HG03159 (cell line): ENCODE results near the gene RAP2A.

Experiments used
- ATAC-seq: cut with Tn5 transposase; IDR thresholded peaks from one replicate; pipeline ENCODE4 v1.9.1; 2021; ENCODE audit warnings: mild to moderate bottlenecking, moderate library complexity; ENCODE audit not compliant: unreplicated experiment

The RAP2A gene

DNA sequence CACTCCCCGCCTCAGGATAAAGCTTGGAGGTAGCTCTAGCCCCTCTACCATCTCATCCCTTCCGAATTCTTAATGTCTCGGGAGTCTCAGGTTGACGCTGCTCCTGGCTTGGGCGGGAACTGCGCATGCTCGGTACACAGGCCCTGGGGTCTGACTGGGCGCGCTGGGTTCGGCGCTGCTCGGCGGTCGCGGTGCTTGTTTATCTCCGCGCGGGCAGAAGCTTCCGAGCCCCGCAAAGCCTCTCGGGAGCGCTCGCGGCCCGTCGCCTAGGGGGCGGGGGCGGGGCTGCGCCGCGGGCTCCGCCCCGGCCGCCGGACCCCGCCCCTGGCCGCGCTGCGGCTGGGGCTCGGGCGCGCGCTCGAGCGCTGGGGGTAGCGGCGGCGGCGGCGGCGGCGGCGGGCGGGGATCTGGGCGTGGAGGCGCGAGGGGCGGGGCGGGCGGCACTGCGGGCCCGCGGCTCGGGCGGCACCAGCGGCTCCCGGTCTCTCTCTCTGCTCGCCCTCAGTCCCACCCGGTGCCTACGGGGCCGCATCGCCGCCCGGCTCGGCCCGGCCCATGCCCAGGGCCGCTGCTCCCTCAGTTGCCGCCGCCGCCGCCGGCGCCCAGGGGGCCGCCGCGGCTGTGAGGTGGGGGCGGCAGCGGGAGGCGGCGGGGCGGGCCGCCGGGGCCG is at the start of gene RAP2A:
Gene RAP2A, plus strand, starts transcription at position 443 of the 670 bp plus-strand sequence. CDS start 302 bp downstream, outside the sequence.
- peak; percentile 47 for ATAC-seq

DNA sequence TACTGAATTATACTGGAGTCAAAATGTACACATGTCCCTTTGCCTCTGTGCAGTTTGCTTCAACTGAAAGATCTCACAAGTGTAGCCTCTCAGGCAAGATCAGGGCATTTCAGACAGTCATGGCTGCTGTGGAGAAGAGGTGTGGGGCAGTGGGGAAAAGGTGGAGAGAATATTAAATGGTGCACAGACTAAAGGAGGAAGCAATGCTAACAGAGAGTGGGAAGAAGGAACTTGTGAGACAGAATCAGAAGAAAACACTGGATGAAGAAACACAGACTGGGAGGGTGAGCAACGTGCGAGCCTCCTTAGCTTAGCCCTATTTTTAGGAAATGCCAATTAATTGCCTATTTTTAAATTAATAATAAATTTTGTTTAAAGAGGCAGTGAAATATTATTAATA is 49.6 kb upstream of the RAP2A start:
- ATAC-seq, result no peak

DNA sequence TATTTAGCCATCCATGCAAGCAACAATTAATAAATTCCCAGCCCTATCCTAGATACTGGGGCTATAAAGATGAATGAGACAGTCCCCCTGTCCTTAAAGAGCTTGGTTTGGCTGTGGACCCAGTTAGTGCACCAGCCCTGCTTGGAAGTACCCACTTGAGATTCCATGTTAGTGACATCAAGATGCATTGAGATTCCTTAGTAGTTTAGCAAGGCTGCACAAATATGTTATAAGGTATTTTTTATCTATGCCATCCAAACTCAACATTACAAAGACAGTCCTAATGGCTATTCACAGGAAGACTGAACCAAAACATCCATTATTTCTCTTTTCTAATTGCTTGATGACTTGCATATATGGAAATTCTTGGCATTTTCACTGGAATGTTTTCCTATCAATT is 48.8 kb upstream of the RAP2A start:
- ATAC-seq, result no peak

DNA sequence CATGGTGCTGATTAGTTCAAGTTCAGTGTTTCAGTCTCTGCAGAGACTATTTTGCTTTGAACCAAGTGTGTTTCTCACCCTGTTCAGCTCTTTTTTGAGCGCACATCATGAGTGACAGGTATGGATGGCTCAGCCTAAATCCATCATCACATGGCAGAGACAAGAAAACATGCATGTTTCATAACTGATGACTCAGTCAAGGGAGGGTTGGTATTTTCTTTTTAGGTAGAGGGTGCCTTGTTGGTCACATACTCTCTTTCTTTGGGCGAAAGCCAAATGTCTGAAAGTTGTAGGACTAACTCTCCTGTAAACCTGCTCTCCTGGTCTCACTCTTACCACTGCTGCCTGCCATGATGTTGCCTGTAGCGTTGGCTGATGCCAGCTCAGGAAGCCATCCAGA is 48.1 kb upstream of the RAP2A start:
- no peak for ATAC-seq

DNA sequence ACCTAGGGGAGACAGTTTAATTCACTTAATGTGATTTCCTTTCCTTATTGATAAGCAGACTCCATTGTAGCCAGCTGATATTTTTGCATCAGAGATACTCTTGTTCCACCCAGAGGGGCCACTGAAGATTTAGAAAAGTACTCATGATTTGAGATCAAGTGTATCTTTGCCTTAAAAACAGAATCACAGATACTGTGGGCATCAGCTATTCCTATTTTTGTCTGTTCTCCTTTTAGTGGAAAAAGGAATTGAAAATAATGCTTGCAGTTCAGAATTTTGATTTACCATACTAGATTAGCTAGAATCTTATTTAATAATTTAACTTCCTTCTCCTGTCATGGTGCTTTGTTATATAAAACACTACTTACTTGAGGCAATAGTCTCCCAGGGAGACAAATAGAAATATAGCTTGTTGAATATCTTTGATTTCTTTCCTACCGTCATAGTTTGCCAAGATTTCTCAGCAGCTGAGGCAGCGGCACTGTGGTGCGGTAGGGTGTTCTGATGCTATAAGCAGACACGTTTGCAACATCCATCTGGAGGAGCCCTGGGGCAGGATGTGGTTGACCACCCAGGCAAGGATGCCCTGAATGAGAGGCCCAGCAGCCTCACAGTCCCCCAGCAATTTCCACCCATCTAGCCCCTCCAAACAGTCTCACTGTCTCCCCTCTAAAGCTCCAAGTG is 47.0 kb upstream of the RAP2A start:
- no peak for ATAC-seq

DNA sequence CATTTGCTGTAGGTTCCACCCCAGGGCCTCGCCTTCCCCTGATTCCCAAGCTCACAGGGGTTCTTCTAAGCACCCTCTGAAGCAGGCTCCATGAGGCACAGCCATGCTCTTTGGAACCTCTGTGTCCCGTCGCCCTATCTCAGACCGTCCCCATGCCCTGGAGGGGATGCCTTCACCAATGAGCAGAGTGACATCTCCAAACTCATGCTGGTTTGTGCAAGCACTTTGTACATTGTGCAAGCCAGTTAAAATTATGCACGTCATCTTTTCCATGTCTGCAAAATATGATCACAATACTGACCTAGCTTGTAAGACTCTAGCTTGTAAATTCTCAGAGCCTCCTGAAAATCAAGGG is 46.5 kb upstream of the RAP2A start:
- no peak for ATAC-seq

DNA sequence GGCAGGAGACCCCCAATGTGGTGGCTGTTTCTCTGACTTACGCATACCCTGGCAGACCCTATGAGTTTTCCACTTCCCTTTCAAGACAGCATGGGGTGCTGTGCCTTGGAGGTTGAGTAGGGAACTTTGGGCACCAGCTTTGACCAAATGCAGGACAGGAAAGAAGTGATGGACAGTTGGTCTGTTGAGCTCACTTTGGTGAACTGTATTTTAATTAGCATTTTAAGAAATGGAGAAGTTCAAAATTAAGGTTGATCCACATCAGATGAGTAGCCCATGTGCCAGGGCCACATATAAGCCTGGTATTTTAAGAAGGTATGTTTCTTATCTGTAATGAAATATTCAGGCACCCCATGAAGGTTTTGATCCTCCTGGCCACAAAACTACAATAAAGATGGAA is 46.1 kb upstream of the RAP2A start:
- no peak for ATAC-seq

DNA sequence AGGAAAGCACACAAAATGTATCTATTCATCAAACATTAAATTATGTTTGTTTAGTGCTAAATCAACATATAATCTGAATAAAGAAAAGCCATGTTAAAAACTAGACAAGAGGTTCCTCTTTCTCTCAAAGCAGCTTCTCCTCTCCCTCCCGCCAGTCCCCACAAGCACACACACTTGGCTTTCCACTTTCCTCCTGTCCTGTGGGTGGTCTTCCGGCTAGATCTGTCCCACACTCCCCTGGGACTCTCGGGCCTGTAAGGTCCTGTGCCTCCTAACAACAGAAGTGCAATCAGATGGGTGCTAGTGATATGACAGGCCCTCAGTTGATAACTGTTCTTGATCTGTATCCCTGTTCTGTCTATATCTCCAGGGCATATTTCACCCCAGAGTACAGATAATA is 45.6 kb upstream of the RAP2A start:
- ATAC-seq, result no peak

DNA sequence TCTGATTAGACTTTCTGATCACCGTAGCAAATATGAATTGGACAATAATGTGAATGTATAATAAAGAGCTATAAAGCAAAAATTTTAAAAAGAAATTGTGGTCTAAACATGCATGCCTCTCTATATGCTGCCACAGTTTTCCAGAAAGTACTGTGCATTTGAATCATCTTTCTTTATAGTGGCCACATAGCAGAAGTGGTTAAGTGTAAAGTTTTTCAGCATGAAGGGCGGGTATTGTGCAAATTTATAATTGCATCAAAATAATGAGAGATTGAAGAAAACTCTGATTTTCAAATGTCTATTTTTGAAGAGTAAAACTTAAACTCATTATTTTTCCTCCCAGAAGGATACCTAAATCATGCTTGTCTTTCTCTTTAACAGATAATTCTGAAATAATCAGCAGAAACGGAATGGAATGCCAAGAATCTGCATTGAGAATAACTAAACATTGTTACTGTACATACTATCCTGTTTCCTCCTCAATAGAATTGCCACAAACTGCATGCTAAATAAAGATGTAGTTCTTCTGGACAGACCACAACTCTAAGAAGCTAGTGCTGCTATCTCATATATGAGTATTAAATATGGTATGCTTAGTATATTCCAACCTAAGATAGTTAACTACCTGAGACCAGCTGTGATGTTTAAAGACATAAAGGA is 42.9 kb upstream of the RAP2A start:
- ATAC-seq, result no peak

DNA sequence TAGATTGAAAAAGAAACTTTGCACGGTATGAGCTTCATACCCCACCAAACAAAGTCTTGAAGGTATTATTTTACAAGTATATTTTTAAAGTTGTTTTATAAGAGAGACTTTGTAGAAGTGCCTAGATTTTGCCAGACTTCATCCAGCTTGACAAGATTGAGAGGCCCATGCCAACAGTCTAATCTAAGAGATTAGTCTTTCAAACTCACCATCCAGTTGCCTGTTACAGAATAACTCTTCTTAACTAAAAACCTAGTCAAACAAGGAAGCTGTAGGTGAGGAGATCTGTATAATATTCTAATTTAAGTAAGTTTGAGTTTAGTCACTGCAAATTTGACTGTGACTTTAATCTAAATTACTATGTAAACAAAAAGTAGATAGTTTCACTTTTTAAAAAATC is 41.9 kb upstream of the RAP2A start:
- ATAC-seq, result no peak

DNA sequence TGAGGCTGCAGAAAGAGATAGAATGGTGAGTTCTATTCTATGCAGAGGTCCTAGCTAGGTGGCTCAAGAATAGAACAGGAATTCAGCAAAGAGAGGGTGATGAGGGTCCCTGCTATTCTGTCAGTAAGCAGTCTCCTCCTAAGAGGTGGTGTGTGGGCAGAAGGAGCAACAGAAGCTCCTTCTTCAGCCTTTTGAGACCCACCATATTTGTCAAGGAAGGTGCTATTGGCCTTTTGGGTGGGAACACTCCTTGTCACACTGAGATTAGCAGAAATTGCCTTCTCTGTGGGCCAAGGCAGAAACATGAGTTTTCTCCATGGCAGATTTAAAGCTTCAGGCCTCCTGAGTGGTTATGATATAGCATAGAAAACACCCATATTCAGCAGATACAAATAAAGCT is 39.4 kb upstream of the RAP2A start:
- no peak for ATAC-seq

DNA sequence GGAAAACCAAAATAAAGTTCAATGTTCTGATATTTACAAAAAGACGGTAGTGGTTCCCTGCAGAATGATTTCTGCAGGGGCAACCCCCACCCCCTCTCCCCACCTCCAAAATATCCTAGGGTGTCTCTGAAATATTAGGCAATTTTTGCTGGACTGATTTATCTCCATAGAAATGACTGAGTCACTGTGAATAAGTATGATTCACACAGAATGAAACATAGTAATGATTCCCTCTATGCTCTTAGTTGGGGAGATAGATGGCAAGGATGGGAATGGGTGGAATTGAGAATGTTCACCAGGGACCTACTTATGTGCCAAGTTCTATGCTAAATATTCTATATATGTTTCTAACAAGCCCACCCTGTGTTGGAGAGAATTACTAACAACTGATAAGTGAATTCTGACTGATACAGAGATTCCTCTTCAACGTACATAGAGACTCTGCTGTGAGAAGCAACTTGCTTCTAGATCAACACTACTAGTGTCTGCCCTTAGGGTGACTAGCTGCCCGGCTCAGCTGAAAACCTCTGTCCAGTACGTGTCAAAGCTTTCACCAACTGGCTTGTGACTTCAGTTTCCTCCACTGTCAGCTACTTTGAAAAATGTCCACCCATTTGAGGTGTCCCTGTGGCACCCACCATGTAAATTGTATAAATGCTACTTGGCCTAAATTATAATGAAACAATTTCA is 38.4 kb upstream of the RAP2A start:
- ATAC-seq, result no peak

DNA sequence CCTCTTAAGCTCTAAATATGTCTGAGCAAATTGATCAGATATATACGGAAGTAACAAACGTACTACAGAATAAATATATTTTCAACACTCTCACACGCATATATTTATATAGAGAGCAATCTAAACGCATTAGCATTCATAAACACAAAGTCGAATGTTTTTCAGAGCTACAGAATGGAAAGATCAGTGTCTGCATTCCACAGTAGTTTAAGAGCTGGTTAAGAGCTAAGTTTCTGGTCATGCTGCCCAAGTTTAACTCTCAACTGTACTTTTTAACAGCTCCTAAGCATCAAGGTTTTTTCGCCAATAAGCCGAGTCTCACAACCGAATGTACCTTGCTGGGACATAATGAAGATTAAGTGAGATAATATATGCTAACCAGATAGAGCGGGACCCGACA is 36.7 kb upstream of the RAP2A start:
- ATAC-seq, result no peak

DNA sequence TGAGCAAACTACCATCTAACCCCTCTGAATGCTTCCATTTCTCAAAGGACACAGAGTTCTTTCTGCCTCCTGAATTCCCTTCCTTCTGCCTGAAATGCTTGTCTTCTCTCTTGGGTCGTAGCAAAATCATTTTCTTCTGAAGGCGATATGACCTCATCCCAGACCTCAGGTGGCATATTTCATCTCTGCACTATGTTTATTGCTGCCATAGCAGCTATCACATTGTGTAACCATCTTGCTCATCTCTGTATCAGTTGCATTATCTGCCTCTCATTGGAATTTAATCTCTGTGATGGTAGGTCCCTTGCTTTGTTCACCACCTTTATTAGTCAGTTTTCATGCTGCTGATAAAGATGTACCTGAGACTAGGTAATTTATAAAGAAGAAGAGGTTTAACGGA is 32.5 kb upstream of the RAP2A start:
- ATAC-seq, result no peak

DNA sequence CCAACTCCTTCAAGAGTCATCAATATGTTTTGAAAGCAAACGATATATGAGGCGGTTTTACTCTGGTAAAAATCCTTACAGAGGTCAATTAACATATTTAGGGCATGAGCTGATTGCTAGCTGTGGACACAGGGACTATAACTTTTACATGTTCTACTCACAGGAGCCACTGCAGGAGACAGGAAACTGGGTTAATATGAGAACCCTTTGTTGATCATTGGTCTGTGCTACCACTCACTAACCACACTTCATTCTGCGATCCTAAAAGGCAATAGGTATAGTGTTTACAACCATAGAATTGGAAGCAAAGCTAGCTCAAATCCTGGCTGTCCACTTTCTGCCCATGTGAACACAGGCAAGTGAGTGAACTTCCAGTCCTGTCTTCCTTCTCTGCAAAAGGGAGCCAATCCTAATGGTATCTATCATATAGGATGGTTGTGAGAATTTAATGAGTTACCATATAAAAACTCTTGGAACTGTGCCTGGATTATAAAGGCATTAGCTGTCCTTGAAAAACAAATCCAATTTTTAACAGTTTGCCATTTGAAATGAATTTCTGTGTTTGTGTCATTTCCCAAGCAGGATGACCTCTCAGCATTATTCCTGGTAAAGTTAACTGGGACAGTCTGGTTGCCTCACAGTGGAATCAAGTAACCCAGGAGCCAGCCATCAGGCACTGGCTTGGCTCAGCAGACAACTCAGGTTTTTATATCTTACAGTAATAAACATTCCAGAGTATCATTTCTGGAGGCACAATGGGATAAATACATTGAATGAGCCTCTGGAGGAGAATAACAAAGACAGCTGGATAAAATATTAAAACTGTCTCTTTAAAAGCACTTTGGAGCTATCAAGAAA is 29.8 kb upstream of the RAP2A start:
- ATAC-seq, result peak; percentile 61

DNA sequence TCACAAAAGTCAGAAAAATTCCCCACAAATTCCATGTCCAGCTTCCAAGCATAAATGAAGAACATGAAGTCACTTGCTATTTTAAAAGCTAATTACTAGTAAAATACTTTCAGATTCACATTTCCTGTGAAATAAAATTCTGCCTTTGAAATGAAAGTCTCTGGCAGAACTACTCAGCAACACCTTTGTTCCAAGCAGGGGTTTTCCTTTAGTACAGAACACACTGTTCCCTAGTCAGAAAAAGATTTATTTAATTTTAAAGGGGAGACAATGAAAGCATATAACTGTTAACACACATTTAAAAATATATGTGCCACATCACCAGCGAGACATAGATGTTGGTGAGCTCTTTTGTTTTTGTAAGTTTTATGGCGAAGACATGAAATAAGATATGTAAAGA is 26.4 kb upstream of the RAP2A start:
- ATAC-seq, result no peak

DNA sequence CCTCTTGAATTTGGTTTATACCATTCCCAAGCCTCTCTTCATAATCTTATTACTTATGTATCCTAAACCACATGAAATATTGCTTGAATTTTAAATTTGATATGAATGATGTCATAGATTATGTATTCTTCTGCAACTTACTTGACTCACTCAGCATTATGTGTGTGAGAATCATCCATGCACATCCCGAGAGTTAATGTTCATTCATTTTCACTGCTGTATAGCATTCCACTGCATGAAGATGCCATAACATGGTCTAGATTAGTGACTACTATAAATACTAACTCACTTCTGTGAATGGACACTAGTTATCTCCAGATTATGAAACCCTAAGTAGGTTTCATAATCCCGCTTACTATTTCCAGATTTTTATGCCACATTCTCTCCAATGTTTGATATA is 25.0 kb upstream of the RAP2A start:
- ATAC-seq, result no peak

DNA sequence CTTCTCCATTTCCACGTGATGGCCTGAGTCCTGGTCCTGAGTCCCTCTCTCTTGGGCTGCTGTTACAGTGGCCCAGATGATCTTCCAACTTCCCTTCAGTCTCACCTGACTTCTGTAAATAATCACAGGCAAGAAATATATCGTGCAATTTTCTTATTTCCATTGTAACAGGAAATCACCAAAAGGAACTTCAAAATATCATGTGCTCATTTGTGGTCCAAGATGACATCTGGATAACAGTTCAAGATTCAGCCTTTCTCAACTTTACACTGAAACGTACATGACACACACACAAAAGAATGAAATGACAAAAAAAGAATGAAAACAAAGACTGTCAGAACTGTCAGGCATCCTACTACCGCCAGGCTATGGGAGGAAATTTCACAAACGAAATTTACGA is 22.0 kb upstream of the RAP2A start:
- ATAC-seq, result no peak

DNA sequence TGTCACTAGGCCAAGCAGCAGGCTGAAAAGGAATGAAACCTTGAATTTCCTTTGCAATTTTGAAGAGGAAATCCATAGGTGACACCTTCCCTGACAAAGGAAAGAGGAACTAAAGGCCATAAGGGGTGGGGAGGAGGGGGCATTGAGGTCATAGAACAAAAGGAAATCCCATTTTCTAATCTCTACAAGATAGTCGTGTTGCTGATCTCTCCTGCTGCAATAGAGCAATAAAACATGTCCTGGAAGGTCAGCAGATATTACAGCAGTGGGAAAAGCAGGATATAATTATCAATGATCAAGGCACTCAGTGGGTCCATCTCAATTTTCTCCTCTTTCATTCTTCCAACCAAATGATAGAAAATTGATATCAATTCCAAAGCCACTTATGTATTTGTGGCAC is 20.3 kb upstream of the RAP2A start:
- no peak for ATAC-seq

DNA sequence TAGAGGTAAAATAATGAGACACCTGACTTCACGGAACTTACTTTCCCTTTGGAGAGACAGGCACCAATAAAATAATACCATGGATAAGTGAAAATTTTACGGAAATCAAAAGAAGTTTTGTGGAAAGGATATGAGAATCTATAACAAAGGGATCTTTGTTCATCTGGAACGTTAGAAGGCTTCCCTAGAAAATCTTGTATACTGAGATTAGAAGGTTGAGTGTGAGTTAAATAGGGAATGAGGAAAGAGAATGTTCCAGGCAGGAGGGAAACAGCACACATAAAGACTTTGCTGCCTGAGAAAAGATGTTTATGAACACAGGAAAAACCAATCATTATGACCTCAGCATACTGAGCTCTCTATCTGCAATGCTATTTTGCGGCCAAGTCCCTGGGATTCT is 19.6 kb upstream of the RAP2A start:
- no peak for ATAC-seq

DNA sequence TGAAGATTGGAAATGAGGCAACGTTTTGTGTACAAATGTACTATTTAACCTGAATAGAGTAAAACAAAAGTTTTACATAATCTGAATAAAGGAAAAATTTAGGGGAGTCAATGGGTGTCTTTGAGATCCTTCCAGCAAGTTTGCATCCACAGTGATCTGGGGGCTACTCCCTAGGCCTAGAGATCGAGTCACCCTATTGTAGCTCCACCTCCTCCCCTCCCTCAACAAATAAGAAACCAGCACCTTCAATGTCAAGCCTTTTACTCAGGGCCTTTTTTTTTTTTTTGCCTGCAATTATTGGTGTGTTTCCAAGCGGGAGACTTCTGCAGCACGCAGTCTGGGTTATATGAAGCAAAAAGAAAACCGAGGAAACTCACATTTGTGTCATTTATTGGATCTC is 16.3 kb upstream of the RAP2A start:
- ATAC-seq, result no peak
